Measurements from ENCODE around the gene CDC25C. TPM values are rescaled to one million over a fixed set of nuclear protein-coding genes. Genes with fewer than 3 reads are reported as not detected.

CDC25C gene
- total and polyA plus RNA-seq, 9 of the 15 experiments (the other 6 are each of a cell fraction or from before 2014, with no cell fraction given): 19.1 to 63.7 (median 31.9) TPM

DNA sequence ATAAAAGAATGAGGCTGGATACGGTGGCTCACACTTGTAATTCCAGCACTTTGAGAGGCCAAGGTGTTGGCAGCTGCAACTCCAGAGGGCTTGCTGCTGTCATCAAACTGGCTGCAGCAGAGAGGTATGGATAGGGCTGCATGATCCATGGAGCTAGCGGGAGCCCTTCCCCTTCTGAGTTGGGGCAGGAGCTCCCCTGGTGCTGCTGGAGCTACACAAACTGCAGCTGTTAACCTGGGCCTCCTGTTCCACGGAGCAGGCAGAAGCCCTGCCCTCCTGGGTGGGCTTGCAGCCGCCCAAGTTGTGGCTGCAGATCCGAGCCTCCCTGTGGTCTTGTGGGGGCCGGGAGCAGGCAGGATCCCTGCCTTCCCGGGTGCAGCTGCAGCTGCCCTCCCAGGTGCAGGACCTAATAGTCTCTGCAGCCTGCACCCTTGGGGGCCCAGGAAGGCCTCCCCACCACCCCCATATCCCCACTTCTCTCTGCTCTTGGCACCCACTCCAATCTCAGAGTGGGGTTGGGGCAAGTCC lies 15.8 kb downstream of the CDC25C start:
- H3K4me1 ChIP-seq (replicated peaks in 1 of 2; ENCODE audit: control insufficient read depth in 2 of 2, insufficient read depth in 2 of 2, low read length in 2 of 2): no peaks in the 10 kb centered on the region
- FAIRE-seq: no peak
- no peak for DNase-seq (ENCODE audit: extremely low read depth in 1 of 4, low spot score in 3 of 4)
- H3K4me2 ChIP-seq (ENCODE audit: insufficient read depth, low read length): no peak overlapping the region
- no TSS peak for BruUV-seq (replicated peaks)
- H3K27me3 ChIP-seq (ENCODE audit: control insufficient read depth in 2 of 2, insufficient read depth in 2 of 2, low read length in 2 of 2): no peaks in the 10 kb centered on the region
- ChIA-PET CTCF (ENCODE audit: low intra/inter-chr PET ratio) (no interaction called here), POLR2A (interaction anchor here (0.6 to 6.8 kb wide), 5 partner anchors 10 to 607 kb away, joined by 3 to 31 read pairs (median 3); partner anchors contain the start of genes CDC25C and FAM53C)
- ATAC-seq: no peak
- in situ Hi-C loops (cut with MboI): no loop called here
- no peaks in the 10 kb centered on the region for H3K9me1 ChIP-seq (ENCODE audit: control insufficient read depth, insufficient read depth, low read length)
- no peak overlapping the region for H2AFZ ChIP-seq (ENCODE audit: low read depth, low read length)
- H3K9ac ChIP-seq (ENCODE audit: insufficient read depth in 1 of 2, low read depth in 2 of 2, low read length in 2 of 2): peak overlapping the region in 1 of 2 experiments; percentile 26; a peak in 1 of 4 replicates
- H4K20me1 ChIP-seq (replicated peaks; ENCODE audit: control insufficient read depth, insufficient read depth, low read length): no peaks in the 10 kb centered on the region
- H3K36me3 ChIP-seq (ENCODE audit: control insufficient read depth, insufficient read depth, low read length): peaks cover 31% of the 10 kb centered on the region; the same call in 1 of the 3 replicates
- no peak overlapping the region for H3K4me3 ChIP-seq
- no peak overlapping the region for H3K27ac ChIP-seq (ENCODE audit: extremely low read depth, low read depth, low read length)
- WGBS (ENCODE audit: insufficient coverage, low coverage, missing lambda C conversion rate): 70% methylated on average over 7 of the region's 7 CpGs
- intact Hi-C loops (cut with micrococcal nuclease): no loop called here
- TF ChIP-seq ETV6 (IDR thresholded peaks at IDR 0.05; ENCODE audit: borderline replicate concordance in 1 of 2, low read depth in 2 of 2, low read length in 1 of 2) (no peak), ETV6 (CRISPR knock-in tag; IDR thresholded peaks at IDR 0.05; ENCODE audit: borderline replicate concordance) (no peak), CUX1 (CRISPR knock-in tag; IDR thresholded peaks at IDR 0.05) (no peak), POLR2G (IDR thresholded peaks at IDR 0.05; ENCODE audit: low read depth, low read length) (peak; percentile 36; the same call in 1 of the 2 replicates), RBFOX2 (IDR thresholded peaks at IDR 0.05; ENCODE audit: low read depth, low read length) (peak; percentile 37; the same call in 1 of the 2 replicates)
- H3K9me3 ChIP-seq (replicated peaks; ENCODE audit: control insufficient read depth, insufficient read depth, low read depth, low read length): no peaks in the 10 kb centered on the region
- H3K79me2 ChIP-seq (ENCODE audit: control insufficient read depth, insufficient read depth, low read length): no peaks in the 10 kb centered on the region

All from K562 (cell line).